ENCODE data around the gene SARNP. TPM values are rescaled to one million over a fixed set of nuclear protein-coding genes. Genes with fewer than 3 reads are reported as not detected.

Gene SARNP
- total RNA-seq, 2 experiments from 2014 or later = 86.1 to 92.0 TPM

DNA sequence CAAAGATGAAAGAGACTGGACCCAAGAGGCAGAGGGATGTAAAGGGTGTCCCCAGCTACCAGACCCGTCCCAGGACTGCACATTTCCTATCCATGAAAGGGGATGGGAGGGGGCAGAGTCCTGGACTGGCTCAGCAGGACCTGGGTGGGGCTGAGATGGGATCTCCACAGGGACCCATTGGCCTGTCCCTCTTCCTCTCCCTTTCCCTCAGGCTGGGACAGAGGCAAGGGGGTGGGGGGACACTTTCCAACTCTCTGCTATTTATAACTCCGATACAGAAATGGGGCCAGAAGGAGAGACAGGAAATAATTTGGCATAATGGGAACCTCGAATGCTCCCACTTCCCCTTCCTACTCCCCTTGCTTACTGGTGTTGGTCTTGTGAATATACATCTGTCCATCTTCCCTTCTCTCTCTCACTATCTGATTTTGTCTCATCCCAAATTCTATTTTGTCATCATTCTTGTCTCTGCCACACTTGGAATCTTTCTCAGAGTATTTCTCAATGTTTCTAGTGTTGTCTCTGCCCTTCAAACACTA is 108.8 kb downstream of the SARNP start:
- H2AFZ ChIP-seq (ENCODE audit: low read length) = peak overlapping the region; percentile 23; the same call in 1 of the 2 replicates
- H3K79me2 ChIP-seq (ENCODE audit: insufficient read depth, low read depth, low read length) = no peaks in the 10 kb centered on the region
- no peak overlapping the region for H3K27ac ChIP-seq (ENCODE audit: low read depth, low read length, poor library complexity, severe bottlenecking)
- H3K9me3 ChIP-seq (ENCODE audit: low read length) = no peaks in the 10 kb centered on the region
- peak overlapping the region; percentile 62 for H3K4me2 ChIP-seq (ENCODE audit: low read length)
- no TSS peak for BruUV-seq (replicated peaks)
- no peaks in the 10 kb centered on the region for H3K9me2 ChIP-seq (ENCODE audit: insufficient read depth, low read length)
- peaks cover 19% of the 10 kb centered on the region for H3K4me1 ChIP-seq (ENCODE audit: insufficient read depth, low read length, poor library complexity, severe bottlenecking)
- intact Hi-C loops (cut with micrococcal nuclease; ENCODE audit: unreplicated experiment) = no loop called here
- ChIA-PET CTCF (ENCODE audit: unreplicated experiment) (no interaction called here), POLR2A (no interaction called here)
- H3K36me3 ChIP-seq (ENCODE audit: insufficient read depth, low read length) = no peaks in the 10 kb centered on the region
- no peak for DNase-seq (ENCODE audit: low spot score)
- H4K20me1 ChIP-seq (ENCODE audit: insufficient read depth, low read length) = no peaks in the 10 kb centered on the region
- H3K4me3 ChIP-seq (ENCODE audit: low read depth, low read length, poor library complexity, severe bottlenecking) = peak overlapping the region; percentile 64
- TF ChIP-seq, protein P1, sequence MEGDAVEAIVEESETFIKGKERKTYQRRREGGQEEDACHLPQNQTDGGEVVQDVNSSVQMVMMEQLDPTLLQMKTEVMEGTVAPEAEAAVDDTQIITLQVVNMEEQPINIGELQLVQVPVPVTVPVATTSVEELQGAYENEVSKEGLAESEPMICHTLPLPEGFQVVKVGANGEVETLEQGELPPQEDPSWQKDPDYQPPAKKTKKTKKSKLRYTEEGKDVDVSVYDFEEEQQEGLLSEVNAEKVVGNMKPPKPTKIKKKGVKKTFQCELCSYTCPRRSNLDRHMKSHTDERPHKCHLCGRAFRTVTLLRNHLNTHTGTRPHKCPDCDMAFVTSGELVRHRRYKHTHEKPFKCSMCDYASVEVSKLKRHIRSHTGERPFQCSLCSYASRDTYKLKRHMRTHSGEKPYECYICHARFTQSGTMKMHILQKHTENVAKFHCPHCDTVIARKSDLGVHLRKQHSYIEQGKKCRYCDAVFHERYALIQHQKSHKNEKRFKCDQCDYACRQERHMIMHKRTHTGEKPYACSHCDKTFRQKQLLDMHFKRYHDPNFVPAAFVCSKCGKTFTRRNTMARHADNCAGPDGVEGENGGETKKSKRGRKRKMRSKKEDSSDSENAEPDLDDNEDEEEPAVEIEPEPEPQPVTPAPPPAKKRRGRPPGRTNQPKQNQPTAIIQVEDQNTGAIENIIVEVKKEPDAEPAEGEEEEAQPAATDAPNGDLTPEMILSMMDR (conservative IDR thresholded peaks at IDR 0.05; ENCODE audit: low read length) = no peak
- no peak for TF ChIP-seq EZH2phosphoT487 (IDR thresholded peaks at IDR 0.05; ENCODE audit: borderline replicate concordance, low read depth, low read length)

DNA sequence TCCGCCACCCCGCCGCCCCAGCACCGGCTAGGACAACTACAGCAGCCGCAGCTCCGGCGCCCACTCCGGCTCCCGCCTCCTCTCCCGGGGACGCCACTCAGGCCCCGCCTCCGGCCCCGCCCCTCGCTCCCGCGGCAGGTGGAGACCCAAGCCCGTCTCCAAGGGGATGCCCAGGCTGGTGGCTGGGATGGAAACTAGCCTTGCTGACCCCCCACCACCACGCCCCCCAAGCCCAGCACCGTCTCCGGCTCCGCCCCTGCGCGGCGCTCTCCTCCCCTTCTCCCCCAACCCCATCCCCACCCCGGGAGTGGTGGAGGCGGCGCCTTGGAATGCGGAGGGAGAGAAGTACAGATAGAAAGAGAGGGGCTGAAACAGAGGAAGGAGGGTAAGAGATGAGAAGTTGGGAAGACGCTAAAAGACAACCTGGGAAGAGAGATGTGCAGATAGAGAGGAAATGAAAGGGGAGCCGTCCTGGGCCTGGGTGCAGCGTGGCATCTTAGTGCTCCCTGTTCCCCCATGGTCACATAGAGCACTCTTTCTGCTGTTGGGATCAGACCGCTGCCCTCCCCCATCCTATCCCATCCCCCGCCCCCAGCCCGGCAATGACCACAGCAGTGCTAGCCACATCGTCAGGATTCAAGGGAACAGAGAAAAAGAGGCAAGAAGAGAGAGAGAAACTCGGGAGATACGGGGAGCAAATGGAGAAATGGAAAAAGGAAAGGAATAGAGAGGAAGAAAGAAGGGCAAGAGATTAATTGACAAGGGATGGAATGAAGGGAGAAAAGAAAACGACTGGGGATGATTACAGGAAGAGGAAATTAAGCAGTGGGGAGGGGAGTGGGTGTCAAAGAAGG is 109.5 kb downstream of the SARNP start, which contains the start of gene ITGA7:
Gene ITGA7, minus strand, starts transcription at position 64 of the 854 bp plus-strand sequence. CDS start 222 bp downstream, outside the sequence.
- ChIA-PET POLR2A (no interaction called here), CTCF (ENCODE audit: unreplicated experiment) (no interaction called here)
- H4K20me1 ChIP-seq (ENCODE audit: insufficient read depth, low read length) = no peaks in the 10 kb centered on the region
- no peak within 1 kb of the TSS for H3K27ac ChIP-seq (ENCODE audit: low read depth, low read length, poor library complexity, severe bottlenecking)
- TF ChIP-seq, protein P1 (conservative IDR thresholded peaks at IDR 0.05; ENCODE audit: low read length) = no peak
- TF ChIP-seq EZH2phosphoT487 (IDR thresholded peaks at IDR 0.05; ENCODE audit: borderline replicate concordance, low read depth, low read length) = no peak
- DNase-seq (ENCODE audit: low spot score) = peak; percentile 19
- intact Hi-C loops (cut with micrococcal nuclease; ENCODE audit: unreplicated experiment) = no loop called here
- no peaks in the 10 kb centered on the region for H3K36me3 ChIP-seq (ENCODE audit: insufficient read depth, low read length)
- H2AFZ ChIP-seq (ENCODE audit: low read length) = peak within 1 kb of the TSS; percentile 23; the same call in 1 of the 2 replicates
- H3K4me2 ChIP-seq (ENCODE audit: low read length) = peak within 1 kb of the TSS; percentile 62
- peaks cover 19% of the 10 kb centered on the region for H3K4me1 ChIP-seq (ENCODE audit: insufficient read depth, low read length, poor library complexity, severe bottlenecking)
- no peaks in the 10 kb centered on the region for H3K9me2 ChIP-seq (ENCODE audit: insufficient read depth, low read length)
- peak within 1 kb of the TSS; percentile 64 for H3K4me3 ChIP-seq (ENCODE audit: low read depth, low read length, poor library complexity, severe bottlenecking)
- no TSS peak for BruUV-seq (replicated peaks)
- no peaks in the 10 kb centered on the region for H3K9me3 ChIP-seq (ENCODE audit: low read length)
- H3K79me2 ChIP-seq (ENCODE audit: insufficient read depth, low read depth, low read length) = no peaks in the 10 kb centered on the region

Small RNA genes lying within 50 kb of the gene (small RNA-seq; reads per million reads assigned to genes)
- gene AC009779.1 (not detected), gene RF00017 (not detected)

Other genes starting within 250 kb of the SARNP start
- not detected in 2 replicates for gene OR2AP1, start 245.3 kb downstream of the SARNP start, total RNA-seq (2014; rRNA removed; shearing (Covaris generic))
- not detected in 2 replicates for gene OR2AP1, start 245.3 kb downstream of the SARNP start, total RNA-seq (2022)
- gene OR10P1, start 180.8 kb downstream of the SARNP start, total RNA-seq (2014; rRNA removed; shearing (Covaris generic)) = not detected in 2 replicates
- gene OR10P1, start 180.8 kb downstream of the SARNP start, total RNA-seq (2022) = not detected in 2 replicates
- 1.5 and 2.3 TPM in 2 replicates for gene ITGA7, start 109.8 kb downstream of the SARNP start, total RNA-seq (2014; rRNA removed; shearing (Covaris generic))
- 3.3 and 4.0 TPM in 2 replicates for gene ITGA7, start 109.8 kb downstream of the SARNP start, total RNA-seq (2022)
- gene BLOC1S1, start 101.7 kb downstream of the SARNP start, total RNA-seq (2014; rRNA removed; shearing (Covaris generic)) = 139 and 161 TPM in 2 replicates
- 152 and 159 TPM in 2 replicates for gene BLOC1S1, start 101.7 kb downstream of the SARNP start, total RNA-seq (2022)
- gene RDH5, start 97.3 kb downstream of the SARNP start, total RNA-seq (2014; rRNA removed; shearing (Covaris generic)) = 6.2 and 8.9 TPM in 2 replicates
- gene RDH5, start 97.3 kb downstream of the SARNP start, total RNA-seq (2022) = 19.6 and 20.1 TPM in 2 replicates
- 102 and 143 TPM in 2 replicates for gene CD63, start 88.7 kb downstream of the SARNP start, total RNA-seq (2014; rRNA removed; shearing (Covaris generic))
- gene CD63, start 88.7 kb downstream of the SARNP start, total RNA-seq (2022) = 112 and 130 TPM in 2 replicates
- gene GDF11, start 74.6 kb downstream of the SARNP start, total RNA-seq (2014; rRNA removed; shearing (Covaris generic)) = 4.5 and 5.2 TPM in 2 replicates
- 18.0 and 19.9 TPM in 2 replicates for gene GDF11, start 74.6 kb downstream of the SARNP start, total RNA-seq (2022)
- gene ORMDL2, start 317 bp upstream of the SARNP start, total RNA-seq (2014; rRNA removed; shearing (Covaris generic)) = 13.4 and 20.0 TPM in 2 replicates
- 22.9 and 27.1 TPM in 2 replicates for gene ORMDL2, start 317 bp upstream of the SARNP start, total RNA-seq (2022)
- gene DNAJC14, start 11.9 kb upstream of the SARNP start, total RNA-seq (2014; rRNA removed; shearing (Covaris generic)) = 50.8 and 60.9 TPM in 2 replicates
- gene DNAJC14, start 11.9 kb upstream of the SARNP start, total RNA-seq (2022) = 52.3 and 59.3 TPM in 2 replicates
- gene MMP19, start 25.2 kb upstream of the SARNP start, total RNA-seq (2014; rRNA removed; shearing (Covaris generic)) = not detected in 2 replicates
- gene MMP19, start 25.2 kb upstream of the SARNP start, total RNA-seq (2022) = not detected in 2 replicates
- gene PYM1, start 110.2 kb upstream of the SARNP start, total RNA-seq (2014; rRNA removed; shearing (Covaris generic)) = 88.5 and 97.2 TPM in 2 replicates
- 82.7 and 88.5 TPM in 2 replicates for gene PYM1, start 110.2 kb upstream of the SARNP start, total RNA-seq (2022)
- 106 and 144 TPM in 2 replicates for gene DGKA, start 113.4 kb upstream of the SARNP start, total RNA-seq (2014; rRNA removed; shearing (Covaris generic))
- 170 and 216 TPM in 2 replicates for gene DGKA, start 113.4 kb upstream of the SARNP start, total RNA-seq (2022)
- gene PMEL, start 148.3 kb upstream of the SARNP start, total RNA-seq (2014; rRNA removed; shearing (Covaris generic)) = 0.49 and 1.4 TPM in 2 replicates
- 2.4 and 3.0 TPM in 2 replicates for gene PMEL, start 148.3 kb upstream of the SARNP start, total RNA-seq (2022)
- gene CDK2, start 149.1 kb upstream of the SARNP start, total RNA-seq (2014; rRNA removed; shearing (Covaris generic)) = 57.8 and 68.1 TPM in 2 replicates
- gene CDK2, start 149.1 kb upstream of the SARNP start, total RNA-seq (2022) = 80.9 and 81.4 TPM in 2 replicates
- gene RAB5B, start 156.4 kb upstream of the SARNP start, total RNA-seq (2014; rRNA removed; shearing (Covaris generic)) = 21.6 and 21.8 TPM in 2 replicates
- 47.2 and 50.5 TPM in 2 replicates for gene RAB5B, start 156.4 kb upstream of the SARNP start, total RNA-seq (2022)
- 2.5 and 2.7 TPM in 2 replicates for gene SUOX, start 179.6 kb upstream of the SARNP start, total RNA-seq (2014; rRNA removed; shearing (Covaris generic))
- 6.4 and 7.4 TPM in 2 replicates for gene SUOX, start 179.6 kb upstream of the SARNP start, total RNA-seq (2022)
- gene IKZF4, start 203.3 kb upstream of the SARNP start, total RNA-seq (2014; rRNA removed; shearing (Covaris generic)) = 0.90 and 1.3 TPM in 2 replicates
- gene IKZF4, start 203.3 kb upstream of the SARNP start, total RNA-seq (2022) = 6.0 and 8.8 TPM in 2 replicates
- gene RPS26, start 224.2 kb upstream of the SARNP start, total RNA-seq (2014; rRNA removed; shearing (Covaris generic)) = 306 and 600 TPM in 2 replicates
- 74.6 and 79.1 TPM in 2 replicates for gene RPS26, start 224.2 kb upstream of the SARNP start, total RNA-seq (2022)